K562 (cell line): ENCODE measurements around the gene PAQR8. TPM values are rescaled to one million over a fixed set of nuclear protein-coding genes. Genes with fewer than 3 reads are reported as not detected.

Experiments used
- ATAC-seq: fragments of 200-7000 bp; cut with Tn5 transposase; 3 replicates; pipeline ENCODE4 v1.9.1; 2020; ENCODE audit warnings: moderate library complexity
- BruUV-seq: library from RNA; stranded (reverse); fragments of 400-500 nt; replicated peaks from 2 replicates; lab custom pipeline; 2021; lab: Mats Ljungman, UMichigan
- CTCF ChIA-PET: fragments of 300-600 bp; formaldehyde crosslinking; extraction: SDS; loops from one replicate; lab custom pipeline; 2021; ENCODE audit warnings: low intra/inter-chr PET ratio; lab: Yijun Ruan, JAX
- POLR2A ChIA-PET: fragments of 300-600, 350-650 bp; sonication (Branson Sonifier 250); formaldehyde crosslinking; extraction: SDS; loops from one replicate; lab custom pipeline; 2021; ENCODE audit warnings: antibody characterized with exemption, inconsistent platforms; lab: Yijun Ruan, JAX
- DNase-seq, 4 experiments: peaks; one replicate each; pipeline versions ENCODE4 v3.0.0 to v3.0.0-alpha.2; 2011 to 2018; ENCODE audit warnings: low spot score in 3 of 4, mixed read lengths in 3 of 4; ENCODE audit errors: extremely low read depth in 1 of 4
- FAIRE-seq: peaks from 2 replicates; lab custom pipeline; 2011; peaks lifted over from hg19 to GRCh38; lab: Jason Lieb, UNC
- H2AFZ ChIP-seq: 2 replicates; pipeline ENCODE4 v1.6.0; 2011; ENCODE audit warnings: low read depth, low read length, control low read depth, inconsistent platforms
- H3K27ac ChIP-seq: fragments of 200-600 bp; 3 replicates; pipeline ENCODE4 v1.8.0; 2011; ENCODE audit warnings: low read depth, mild to moderate bottlenecking, control low read depth, inconsistent platforms, low read length, moderate library complexity, mixed read lengths; ENCODE audit errors: extremely low read depth
- H3K27me3 ChIP-seq, 2 experiments: fragments of 300-600 bp in 1 of 2; 2 replicates in 1 of 2; 3 replicates in 1 of 2; pipeline versions ENCODE4 v1.6.0 to v1.8.0; 2011; ENCODE audit warnings: inconsistent platforms in 2 of 2, low read length in 2 of 2, mild to moderate bottlenecking in 1 of 2, mixed read lengths in 1 of 2, moderate library complexity in 1 of 2; ENCODE audit not compliant: control insufficient read depth in 2 of 2, insufficient read depth in 2 of 2
- H3K36me3 ChIP-seq: fragments of 300-600 bp; 3 replicates; pipeline ENCODE4 v1.8.0; 2011; ENCODE audit warnings: mild to moderate bottlenecking, low read length, inconsistent platforms; ENCODE audit not compliant: control insufficient read depth, insufficient read depth
- H3K4me1 ChIP-seq, 2 experiments: fragments of 200-600 bp in 1 of 2; replicated peaks in 1 of 2; 2 replicates in 1 of 2; 3 replicates in 1 of 2; pipeline versions ENCODE4 v1.5.1 to v1.8.0; 2011; ENCODE audit warnings: inconsistent platforms in 2 of 2, low read length in 2 of 2, mild to moderate bottlenecking in 1 of 2, mixed read lengths in 1 of 2, moderate library complexity in 1 of 2; ENCODE audit not compliant: control insufficient read depth in 2 of 2, insufficient read depth in 2 of 2
- H3K4me2 ChIP-seq: 2 replicates; pipeline ENCODE4 v1.6.1; 2011; ENCODE audit warnings: low read length, control low read depth, inconsistent platforms, mixed read lengths; ENCODE audit not compliant: insufficient read depth
- H3K4me3 ChIP-seq: fragments of 200-600 bp; sonication (generic), shearing (Covaris generic); 2 replicates; pipeline ENCODE4 v1.5.1; 2016; ENCODE audit warnings: control low read depth, inconsistent platforms
- H3K79me2 ChIP-seq: fragments of 200-600 bp; 3 replicates; pipeline ENCODE4 v1.8.0; 2011; ENCODE audit warnings: low read length, inconsistent platforms; ENCODE audit not compliant: control insufficient read depth, insufficient read depth
- H3K9ac ChIP-seq, 2 experiments: 2 replicates each; pipeline versions ENCODE4 v1.6.0 to v1.6.1; 2011; ENCODE audit warnings: low read depth in 2 of 2, low read length in 2 of 2, control low read depth in 1 of 2, inconsistent platforms in 1 of 2, mild to moderate bottlenecking in 1 of 2, mixed read lengths in 1 of 2; ENCODE audit not compliant: insufficient read depth in 1 of 2
- H3K9me1 ChIP-seq: one replicate; pipeline ENCODE4 v1.6.0; 2011; ENCODE audit warnings: inconsistent platforms, mild to moderate bottlenecking, low read length, moderate library complexity; ENCODE audit not compliant: control insufficient read depth, insufficient read depth
- H3K9me3 ChIP-seq: replicated peaks from 2 replicates; pipeline ENCODE4 v1.5.1; 2011; ENCODE audit warnings: low read depth, low read length, inconsistent platforms; ENCODE audit not compliant: control insufficient read depth, insufficient read depth
- H4K20me1 ChIP-seq: replicated peaks from 2 replicates; pipeline ENCODE4 v1.6.1; 2011; ENCODE audit warnings: low read length, inconsistent platforms, mixed read lengths; ENCODE audit not compliant: control insufficient read depth, insufficient read depth
- CEBPB ChIP-seq: fragments of 450-650 bp; IDR thresholded peaks from 2 replicates; pipeline ENCODE4 v1.6.1; 2016; ENCODE audit warnings: missing genetic modification characterization, missing compliant biosample characterization
- ETV5 ChIP-seq: sonication (generic); formaldehyde crosslinking; IDR thresholded peaks from 2 replicates; pipeline ENCODE4 v1.4.0; 2020; ENCODE audit warnings: low read depth, mild to moderate bottlenecking, missing genetic modification reagents
- HDAC3 ChIP-seq: fragments of 450-650 bp; IDR thresholded peaks from 2 replicates; pipeline ENCODE4 v1.6.1; 2018; ENCODE audit warnings: borderline replicate concordance, mild to moderate bottlenecking, moderate library complexity; ENCODE audit not compliant: partially characterized antibody
- MEIS2 ChIP-seq: fragments of 450-650 bp; IDR thresholded peaks from 2 replicates; pipeline ENCODE4 v1.6.1; 2014; ENCODE audit warnings: mild to moderate bottlenecking; ENCODE audit not compliant: partially characterized antibody
- PBX2 ChIP-seq, 2 experiments: IDR thresholded peaks in 1 of 2; conservative IDR thresholded peaks in 1 of 2; 2 replicates each; pipeline ENCODE4 v1.6.1; 2016; ENCODE audit warnings: low read depth in 2 of 2, mild to moderate bottlenecking in 1 of 2, missing compliant biosample characterization in 1 of 2, missing genetic modification characterization in 1 of 2, moderate library complexity in 1 of 2
- PKNOX1 ChIP-seq: fragments of 450-650 bp; IDR thresholded peaks from 2 replicates; pipeline ENCODE4 v1.6.1; 2016
- ZNF282 ChIP-seq: sonication (generic); formaldehyde crosslinking; IDR thresholded peaks from 2 replicates; pipeline ENCODE4 v1.8.1; 2023; ENCODE audit warnings: missing genetic modification reagents
- ZNF316 ChIP-seq: fragments of 450-650 bp; IDR thresholded peaks from 2 replicates; pipeline ENCODE4 v1.6.1; 2016
- ZNF57 ChIP-seq: fragments of 450-650 bp; formaldehyde crosslinking; IDR thresholded peaks from 2 replicates; pipeline ENCODE4 v1.4.0; 2020; ENCODE audit warnings: mild to moderate bottlenecking, moderate library complexity
- WGBS: fragments of 100-300 bp; shearing (Covaris generic); methylation state at CpG from one replicate; pipeline ENCODE4 v1.1.6; 2016; ENCODE audit warnings: low coverage, mixed read lengths; ENCODE audit not compliant: insufficient coverage; ENCODE audit errors: missing lambda C conversion rate; 5-methylcytosine and 5-hydroxymethylcytosine counted together
- in situ Hi-C: fragments of 300-500 bp; cut with MboI; formaldehyde crosslinking; loops from 4 replicates; pipeline ENCODE4 v1.15.0; 2018; ENCODE audit warnings: inconsistent platforms, mixed read lengths
- intact Hi-C: fragments of 100-400 bp; cut with micrococcal nuclease; formaldehyde crosslinking; loops from 2 replicates; pipeline ENCODE4 v1.14.2; 2022
- polyA plus RNA-seq, 8 experiments: library from polyadenylated mRNA; depleted of rRNA in 4 of 8; stranded (reverse) in 5 of 8; unstranded in 3 of 8; fragments of >200 nt; fragmentation: Nextera tagmentation in 2 of 8; fragmentation: Illumina TruSeq in 1 of 8; extraction: Ambion mirVana in 2 of 8; extraction: Trizol in 1 of 8; gene quantifications; 2 replicates each; pipeline versions ENCODE4 v1.2.1 to v1.2.3, GENCODE V29; 2011 to 2014; ENCODE audit warnings: inconsistent platforms in 1 of 8, missing spikeins in 1 of 8
- total RNA-seq, 7 experiments: library from RNA; depleted of rRNA in 6 of 7; stranded (reverse); fragments of >200 nt in 6 of 7; fragmentation: Illumina TruSeq in 2 of 7; extraction: Trizol in 2 of 7; gene quantifications; 2 replicates each; pipeline versions ENCODE4 v1.2.1 to v1.2.3, GENCODE V29; 2011 to 2021; ENCODE audit warnings: low replicate concordance in 1 of 7

The PAQR8 gene
- total and polyA plus RNA-seq, 9 of the 15 experiments (the other 6 are each of a cell fraction or from before 2014, with no cell fraction given): 1.4 to 10.2 (median 3.5) TPM

- no peak for FAIRE-seq
- Histone ChIP-seq H4K20me1 (no peaks in the 10 kb centered on the region), H3K9ac (no peak overlapping the region), H3K9me3 (no peaks in the 10 kb centered on the region), H3K4me2 (no peak overlapping the region), H3K9me1 (no peaks in the 10 kb centered on the region), H3K4me1 (peaks cover 17% of the 10 kb centered on the region in 2 experiments), H3K36me3 (no peaks in the 10 kb centered on the region), H2AFZ (peak overlapping the region; percentile 89), H3K27ac (no peak overlapping the region), H3K27me3 (no peaks in the 10 kb centered on the region), H3K79me2 (no peaks in the 10 kb centered on the region), H3K4me3 (no peak overlapping the region)
- TF ChIP-seq ETV5 (CRISPR knock-in tag) (no peak), HDAC3 (no peak), ZNF282 (CRISPR knock-in tag) (no peak), ZNF316 (no peak)
- no TSS peak for BruUV-seq
- intact Hi-C loops (no loop called here), in situ Hi-C loops (no loop called here)
- no peak for DNase-seq
- peak; percentile 13; the same call in 1 of the 3 replicates for ATAC-seq
- ChIA-PET CTCF (no interaction called here), POLR2A (interaction anchor here (1.6 kb wide), 1 partner anchor 9 kb away, joined by 9 read pairs; no protein-coding TSS in a partner anchor)
- WGBS: 60% methylated on average over 3 of the region's 3 CpGs
Observed at GRCh38 chr6:52326540-52327364, 35.2 kb upstream of the PAQR8 start.

- Histone ChIP-seq H3K4me1 (peaks cover 17% of the 10 kb centered on the region in 2 experiments), H3K27ac (no peak overlapping the region), H3K9me1 (no peaks in the 10 kb centered on the region), H3K4me2 (no peak overlapping the region), H2AFZ (no peak overlapping the region), H3K79me2 (no peaks in the 10 kb centered on the region), H3K4me3 (no peak overlapping the region), H3K9me3 (no peaks in the 10 kb centered on the region), H4K20me1 (no peaks in the 10 kb centered on the region), H3K27me3 (no peaks in the 10 kb centered on the region), H3K9ac (peak overlapping the region in 1 of 2 experiments; percentile 56; a peak in 1 of 4 replicates), H3K36me3 (no peaks in the 10 kb centered on the region)
- WGBS: 14% methylated on average over 2 of the region's 2 CpGs
- CTCF ChIA-PET: no interaction called here
- POLR2A ChIA-PET: interaction anchor here (0.6 to 1.2 kb wide), 2 partner anchors 9 to 91 kb away, joined by 3 to 4 read pairs; no protein-coding TSS in a partner anchor
- ATAC-seq (no peak), FAIRE-seq (peak; percentile 54), DNase-seq (no peak)
- in situ Hi-C loops (no loop called here), intact Hi-C loops (no loop called here)
- BruUV-seq: no TSS peak
- TF ChIP-seq ZNF57 (CRISPR knock-in tag): no peak
- TF ChIP-seq CEBPB (tag): 0 out of 2 replicates have a peak, but pooled peaks have one; percentile 8
- TF ChIP-seq PKNOX1: peak; percentile 41; the same call in 1 of the 2 replicates
- TF ChIP-seq PBX2 (CRISPR knock-in tag; IDR thresholded peaks at IDR 0.05; ENCODE audit: low read depth): no peak
- TF ChIP-seq PBX2 (tag; conservative IDR thresholded peaks at IDR 0.05; ENCODE audit: low read depth): peak; percentile 39; the same call in 1 of the 2 replicates
- peak; percentile 65 for TF ChIP-seq MEIS2
Observed at GRCh38 chr6:52328303-52328662, 33.7 kb upstream of the PAQR8 start.
